Midbrain (tissue), 1 donor: ENCODE results near the gene ZNF143.
"Not testable (repeated sequence)": the region's sequence is repeated elsewhere in the genome, so short reads cannot be mapped to it uniquely, and the experiment has no call there.

Experiments used
- DNase-seq: peaks from one replicate; lab custom pipeline; 2025; lab: John Stamatoyannopoulos, UW

ZNF143 gene

DNA sequence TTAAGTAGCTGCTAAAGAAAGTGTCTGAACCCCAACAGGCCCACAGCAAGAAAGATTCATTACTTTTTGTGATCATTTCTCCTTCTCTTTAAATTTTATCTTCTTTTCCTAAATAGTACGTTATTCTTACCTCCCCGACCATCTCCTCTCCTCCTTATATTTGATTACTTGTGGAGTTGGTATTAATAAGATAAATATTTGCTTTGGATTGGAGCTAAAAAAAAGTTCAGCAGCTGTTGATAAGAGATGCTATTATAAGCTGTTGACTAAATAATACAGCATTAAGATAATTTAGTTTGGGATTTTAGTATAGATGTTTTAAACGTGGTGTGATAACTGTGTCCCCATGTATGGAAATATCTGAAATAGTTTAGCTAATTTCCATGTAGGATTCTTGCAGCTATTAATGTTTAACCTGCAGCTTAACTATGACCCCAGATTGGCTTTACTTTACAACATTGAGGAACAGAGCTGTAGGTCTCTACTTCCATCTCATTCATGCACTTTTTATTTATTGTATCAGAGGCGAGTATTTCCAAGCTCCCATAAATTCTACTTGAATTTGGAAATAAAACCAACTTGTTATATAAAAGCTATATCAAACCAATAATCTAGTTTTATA, 37.8 kb downstream of the ZNF143 start:
- no peak for DNase-seq

DNA sequence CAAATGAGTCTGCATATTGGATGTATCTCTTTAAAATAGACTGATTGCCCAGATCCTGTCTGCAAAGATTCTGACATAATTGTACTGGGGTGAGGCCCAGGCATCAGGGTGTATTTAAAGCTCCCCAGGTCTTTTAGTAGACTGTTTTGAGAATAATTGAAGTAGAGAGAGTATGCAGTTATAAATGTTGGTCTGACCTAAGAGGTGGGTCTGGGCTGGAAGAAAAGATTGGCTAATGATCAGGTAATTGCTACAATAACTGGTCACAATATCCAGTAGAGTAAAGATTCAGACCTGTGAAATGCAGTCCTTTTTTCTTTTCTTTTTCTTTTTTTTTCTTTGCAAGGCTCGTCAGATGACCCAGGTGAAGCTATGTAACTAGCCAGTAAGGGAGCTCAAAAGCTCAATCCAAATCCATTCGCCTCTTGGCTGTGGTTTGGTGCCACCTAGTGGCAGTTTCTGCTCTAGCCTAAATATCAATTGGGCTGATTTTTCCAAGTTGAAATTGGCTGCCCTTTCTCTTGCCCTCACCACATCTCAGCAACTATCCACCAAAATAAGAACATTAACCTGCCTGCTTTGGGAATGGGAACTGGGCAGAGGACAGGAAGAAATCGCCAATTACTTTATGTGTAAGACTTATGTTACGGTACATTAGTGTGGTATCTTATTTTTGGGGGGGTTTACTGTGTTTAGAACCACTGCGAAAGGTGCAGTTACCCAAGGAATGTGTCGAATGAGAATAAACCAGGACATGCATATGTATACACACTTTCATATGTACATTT, 45.9 kb downstream of the ZNF143 start:
- DNase-seq, result peak; percentile 79

DNA sequence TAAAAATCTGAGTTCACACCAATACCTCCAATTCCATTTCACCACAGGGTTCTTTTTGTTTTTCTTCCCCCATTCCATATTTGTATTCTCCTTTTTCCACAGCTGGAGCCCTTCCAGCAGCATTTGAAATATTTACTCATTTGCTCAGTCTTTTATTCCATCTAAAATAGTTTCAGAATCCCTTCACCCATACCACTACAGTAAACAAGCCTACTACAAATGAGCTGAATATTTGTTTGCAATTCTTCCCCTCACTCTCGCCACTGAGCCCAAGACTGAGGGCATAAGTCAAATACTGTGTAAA, 46.4 kb downstream of the ZNF143 start:
- no peak for DNase-seq

- no peak for DNase-seq
These were observed 48.2 kb downstream of the ZNF143 start for GRCh38 chr11:9509041-9509440.

DNA sequence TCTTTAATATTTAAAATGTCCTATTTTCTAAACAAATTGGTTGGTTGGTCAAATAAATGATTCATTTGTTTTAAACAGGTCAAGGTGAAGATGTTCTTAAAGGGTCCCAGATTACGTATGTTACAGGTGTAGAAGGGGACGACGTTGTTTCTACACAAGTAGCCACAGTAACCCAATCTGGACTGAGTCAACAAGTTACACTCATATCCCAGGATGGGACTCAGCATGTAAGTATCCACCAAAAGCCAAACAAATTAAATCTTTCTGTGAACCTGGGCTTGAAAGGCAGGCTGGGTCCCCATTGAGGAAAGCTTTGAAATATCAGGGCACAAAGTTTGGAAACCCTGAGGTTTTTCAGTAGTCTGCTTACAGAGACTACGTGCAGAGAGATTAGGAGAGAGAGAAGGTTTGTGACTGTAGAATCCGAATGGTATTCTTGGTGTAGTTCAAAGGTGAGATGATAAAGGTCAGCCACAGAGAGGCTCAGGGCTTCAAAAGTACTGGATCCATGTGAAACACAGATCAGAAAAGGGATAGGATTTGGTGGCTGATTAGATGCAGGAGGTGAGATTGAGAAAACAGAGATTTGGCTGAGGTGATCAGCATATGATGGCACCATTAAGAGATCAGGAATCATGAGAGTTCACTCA, 51.7 kb downstream of the ZNF143 start:
- no peak for DNase-seq

- DNase-seq, result not testable (repeated sequence)
These were observed 53.8 kb downstream of the ZNF143 start for GRCh38 chr11:9514576-9514975.

DNA sequence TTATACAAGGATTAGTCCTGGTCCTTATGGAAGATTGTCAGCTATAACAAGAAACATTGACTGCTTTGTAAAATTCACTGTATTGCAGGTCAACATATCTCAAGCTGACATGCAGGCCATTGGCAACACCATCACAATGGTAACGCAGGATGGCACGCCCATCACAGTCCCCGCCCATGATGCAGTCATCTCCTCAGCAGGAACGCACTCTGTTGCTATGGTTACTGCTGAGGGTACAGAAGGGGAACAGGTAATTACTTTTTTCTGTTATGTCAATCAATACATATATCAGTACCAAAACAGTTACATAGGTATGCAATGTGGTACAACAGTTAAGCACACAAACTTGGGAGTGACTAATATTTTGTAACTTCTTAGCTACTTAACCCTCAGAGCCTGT, 55.3 kb downstream of the ZNF143 start:
- no peak for DNase-seq

GRCh38 chr11:9518835-9519410, 58.1 kb downstream of the ZNF143 start:
- DNase-seq, result no peak

- DNase-seq, result no peak
These were observed 63.2 kb downstream of the ZNF143 start for GRCh38 chr11:9524001-9524400.

GRCh38 chr11:9525116-9525515, 64.3 kb downstream of the ZNF143 start:
- DNase-seq, result no peak

- no peak for DNase-seq
These were observed 66.8 kb downstream of the ZNF143 start for GRCh38 chr11:9527481-9528135.

DNA sequence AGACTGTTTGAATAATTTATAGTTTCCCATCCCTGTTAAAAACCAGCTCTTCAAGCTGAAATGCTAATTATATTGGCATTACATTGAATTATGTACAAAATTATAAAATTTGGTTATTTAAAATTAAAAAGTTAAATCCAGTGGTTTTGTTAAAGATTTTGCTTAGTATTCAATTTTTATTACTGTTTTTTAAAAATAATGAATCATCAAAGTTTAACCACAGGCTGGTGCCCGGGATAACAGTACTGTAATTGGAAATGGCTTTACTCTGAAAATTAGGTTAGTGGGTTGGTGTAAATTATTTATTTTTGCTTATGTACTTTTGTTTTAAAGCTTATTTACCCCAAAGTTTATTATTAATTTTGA, 67.3 kb downstream of the ZNF143 start:
- no peak for DNase-seq

GRCh38 chr11:9528573-9529333, 67.9 kb downstream of the ZNF143 start:
- no peak for DNase-seq

DNA sequence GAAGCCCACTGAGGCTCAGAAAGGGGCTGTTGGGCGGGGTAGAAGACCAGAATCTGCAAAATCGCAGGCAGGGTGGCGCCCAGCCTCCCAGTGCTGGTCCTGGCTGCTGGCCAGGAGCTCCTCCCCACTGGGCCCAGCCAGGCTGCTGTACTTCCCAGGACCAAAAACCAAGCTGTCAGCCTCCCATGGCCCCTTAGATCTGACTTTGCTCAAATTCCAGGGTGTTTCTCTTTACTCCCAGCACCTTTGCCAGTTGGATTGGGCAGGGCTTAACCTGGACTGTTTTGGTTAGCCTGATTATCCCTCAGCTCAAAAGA, 68.5 kb downstream of the ZNF143 start:
- DNase-seq, result no peak

DNA sequence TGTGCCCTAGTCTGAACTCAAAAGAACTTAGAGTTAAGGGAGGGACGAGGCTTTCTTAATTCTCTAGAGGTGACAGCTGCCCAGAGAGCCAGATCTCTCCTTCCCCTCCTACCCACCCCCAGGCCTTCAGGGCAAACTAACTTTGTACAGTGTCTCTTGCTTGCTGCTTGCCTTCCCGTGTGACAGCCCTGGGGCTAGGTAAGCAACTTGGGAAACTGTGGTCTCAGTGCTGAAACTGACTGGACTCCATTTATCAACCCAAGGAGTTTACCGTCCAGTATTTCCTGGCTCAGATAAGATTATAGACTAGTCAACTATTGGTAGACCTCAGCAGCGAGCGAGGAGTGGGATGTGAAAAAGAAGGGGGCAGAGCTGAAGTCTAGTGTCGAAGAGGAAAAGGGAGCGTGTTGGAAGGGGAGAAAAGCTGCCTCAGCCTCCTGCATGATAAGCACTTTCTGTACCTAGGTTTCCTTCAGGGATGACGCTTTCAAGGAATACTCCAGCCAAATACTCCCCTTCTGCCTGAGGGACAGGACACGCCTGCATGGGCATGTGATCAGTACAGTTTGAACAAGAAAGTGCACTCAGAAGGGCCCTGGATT, 69.3 kb downstream of the ZNF143 start:
- DNase-seq, result no peak

DNA sequence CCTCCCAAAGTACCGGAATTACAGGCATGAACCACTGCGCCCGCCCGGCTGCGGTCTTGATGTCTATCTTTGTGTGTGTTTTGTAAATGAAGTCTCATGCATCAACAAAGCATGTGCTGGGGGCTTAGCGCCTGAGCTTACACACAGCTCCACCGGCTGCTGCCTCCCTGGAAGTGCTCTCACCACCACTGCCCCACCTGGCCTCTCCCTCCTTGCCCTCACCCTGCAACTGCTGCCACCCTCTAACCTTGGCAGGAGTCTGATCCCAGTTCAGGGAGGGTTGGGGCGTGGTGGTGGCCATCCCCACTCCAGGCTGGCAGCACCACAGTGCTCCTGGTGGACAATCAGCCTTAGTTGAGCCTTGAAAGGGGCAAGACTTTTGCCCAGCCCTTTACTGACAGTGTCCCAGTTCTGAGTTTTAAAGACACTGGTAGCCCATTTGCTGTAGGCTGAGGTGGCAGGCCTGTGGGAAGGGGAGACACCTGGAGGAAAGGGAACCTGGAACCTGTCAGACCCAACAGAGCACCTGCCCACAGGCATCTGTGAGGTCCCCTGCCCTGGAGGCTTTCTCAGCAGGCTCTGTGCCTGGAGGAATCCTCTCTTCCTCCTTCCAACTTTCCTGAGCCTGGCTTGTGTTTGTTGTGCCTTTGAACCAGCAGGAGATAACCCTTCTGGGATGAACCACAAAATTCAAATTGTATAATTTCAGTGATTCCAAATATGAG, 70.3 kb downstream of the ZNF143 start:
- no peak for DNase-seq

GRCh38 chr11:9533058-9533457, 72.2 kb downstream of the ZNF143 start:
- DNase-seq, result no peak

GRCh38 chr11:9533736-9534473, 73.1 kb downstream of the ZNF143 start:
- DNase-seq, result no peak

- DNase-seq, result peak; percentile 54
These were observed 74.5 kb downstream of the ZNF143 start for GRCh38 chr11:9535189-9535781.

GRCh38 chr11:9538548-9538947, 77.7 kb downstream of the ZNF143 start:
- DNase-seq, result no peak
